Endothelial cell of umbilical vein (primary cell): Measurements from ENCODE around the gene HOXB3. TPM values are rescaled to one million over a fixed set of nuclear protein-coding genes. Genes with fewer than 3 reads are reported as not detected.

ENCODE experiments used
- BruUV-seq: library from RNA; stranded (reverse); fragments of 400-500 nt; replicated peaks from 2 replicates; lab custom pipeline; 2021; lab: Mats Ljungman, UMichigan
- CTCF ChIA-PET: fragments of 300-600, 350-600 bp; sonication (Branson Sonifier 250); formaldehyde crosslinking; loops from one replicate; lab custom pipeline; 2021; ENCODE audit warnings: antibody characterized with exemption, inconsistent platforms; lab: Charles Lee
- POLR2A ChIA-PET: fragments of 300-600, 350-600 bp; sonication (Branson Sonifier 250); formaldehyde crosslinking; loops from one replicate; lab custom pipeline; 2021; ENCODE audit warnings: antibody characterized with exemption, inconsistent platforms; lab: Charles Lee
- DNase-seq: peaks from one replicate; pipeline ENCODE4 v3.0.0-alpha.2; 2011; ENCODE audit warnings: low read depth, low spot score
- FAIRE-seq: peaks from 2 replicates; lab custom pipeline; 2011; peaks lifted over from hg19 to GRCh38; lab: Jason Lieb, UNC
- H2AFZ ChIP-seq: 2 replicates; pipeline ENCODE4 v1.6.0; 2012; ENCODE audit warnings: low read depth, low read length, control low read depth, inconsistent platforms
- H3K27ac ChIP-seq: 2 replicates; pipeline ENCODE4 v1.5.1; 2011; ENCODE audit warnings: low read depth, mild to moderate bottlenecking, control low read depth, low read length, moderate library complexity; ENCODE audit not compliant: insufficient read depth
- H3K27me3 ChIP-seq, 2 experiments: 2 replicates each; pipeline versions ENCODE4 v1.6.0 to v1.6.1; 2011; ENCODE audit warnings: low read length in 2 of 2, mixed read lengths in 1 of 2; ENCODE audit not compliant: control insufficient read depth in 2 of 2, insufficient read depth in 2 of 2
- H3K36me3 ChIP-seq, 2 experiments: 2 replicates in 1 of 2; 3 replicates in 1 of 2; pipeline ENCODE4 v1.5.1; 2011; ENCODE audit warnings: low read length in 2 of 2, mild to moderate bottlenecking in 1 of 2, moderate library complexity in 1 of 2; ENCODE audit not compliant: control insufficient read depth in 2 of 2, insufficient read depth in 2 of 2; ENCODE audit errors: extremely low read depth in 1 of 2
- H3K4me1 ChIP-seq: 3 replicates; pipeline ENCODE4 v1.5.1; 2011; ENCODE audit warnings: mild to moderate bottlenecking, low read length; ENCODE audit not compliant: control insufficient read depth, insufficient read depth; ENCODE audit errors: extremely low read depth
- H3K4me2 ChIP-seq: 2 replicates; pipeline ENCODE4 v1.6.1; 2011; ENCODE audit warnings: low read length, control low read depth, mixed read lengths; ENCODE audit not compliant: insufficient read depth
- H3K4me3 ChIP-seq, 3 experiments: fragments of 200-600 bp in 1 of 3; sonication (generic), shearing (Covaris generic) in 1 of 3; replicated peaks in 1 of 3; 2 replicates each; pipeline ENCODE4 v1.5.1; 2011 to 2016; ENCODE audit warnings: control low read depth in 3 of 3, low read length in 3 of 3, mild to moderate bottlenecking in 2 of 3, inconsistent platforms in 1 of 3, low read depth in 1 of 3, moderate library complexity in 1 of 3; ENCODE audit not compliant: insufficient read depth in 1 of 3
- H3K79me2 ChIP-seq: 2 replicates; pipeline ENCODE4 v1.6.0; 2012; ENCODE audit warnings: low read length, inconsistent platforms; ENCODE audit not compliant: control insufficient read depth, insufficient read depth
- H3K9ac ChIP-seq: replicated peaks from 2 replicates; pipeline ENCODE3; 2011; ENCODE audit warnings: low read length, control low read depth; ENCODE audit not compliant: insufficient read depth; ENCODE audit errors: extremely low read depth
- H3K9me1 ChIP-seq: replicated peaks from 3 replicates; pipeline ENCODE4 v1.6.0; 2011; ENCODE audit warnings: mild to moderate bottlenecking, low read length; ENCODE audit not compliant: control insufficient read depth, insufficient read depth; ENCODE audit errors: extremely low read depth
- H3K9me3 ChIP-seq: replicated peaks from 2 replicates; pipeline ENCODE4 v1.5.1; 2012; ENCODE audit warnings: low read length, inconsistent platforms; ENCODE audit not compliant: control insufficient read depth, insufficient read depth
- H4K20me1 ChIP-seq: replicated peaks from 2 replicates; pipeline ENCODE3; 2011; ENCODE audit warnings: mild to moderate bottlenecking, low read length; ENCODE audit not compliant: control insufficient read depth, insufficient read depth; ENCODE audit errors: extremely low read depth
- CTCF ChIP-seq, 2 donors: IDR thresholded peaks; 1 replicate in 1 of 2; 2 replicates in 1 of 2; pipeline ENCODE4 v1.5.1; 2011; ENCODE audit warnings: low read length in 2 of 2, mild to moderate bottlenecking in 2 of 2, moderate library complexity in 2 of 2, control low read depth in 1 of 2, inconsistent platforms in 1 of 2, low read depth in 1 of 2; ENCODE audit not compliant: insufficient read depth in 1 of 2; ENCODE audit errors: extremely low read depth in 1 of 2
- MAX ChIP-seq: IDR thresholded peaks from 2 replicates; pipeline ENCODE4 v1.6.1; 2011; ENCODE audit not compliant: insufficient read depth, insufficient read length
- POLR2A ChIP-seq: IDR thresholded peaks from 2 replicates; pipeline ENCODE4 v1.6.1; 2012; ENCODE audit warnings: low read depth, mild to moderate bottlenecking, control low read depth, low read length
- dilution Hi-C: fragments of 300-500 bp; cut with MboI; formaldehyde crosslinking; loops from one replicate; pipeline ENCODE4 v1.15.0; 2019; ENCODE audit warnings: low sequenced_read_pairs; ENCODE audit not compliant: extremely low pct_ligation_motif_present
- intact Hi-C: fragments of 100-400 bp; cut with micrococcal nuclease; formaldehyde crosslinking; loops from one replicate; pipeline ENCODE4 v1.10.0; 2022
- polyA plus RNA-seq, 4 experiments: library from polyadenylated mRNA; depleted of rRNA in 3 of 4; stranded (reverse) in 3 of 4; unstranded in 1 of 4; fragments of >200 nt; gene quantifications; 2 replicates each; pipeline versions ENCODE4 v1.2.1 to v1.2.3, GENCODE V29; 2011 to 2012; ENCODE audit warnings: missing spikeins in 1 of 4
- total RNA-seq: library from RNA; stranded (reverse); gene quantifications from 2 replicates; pipeline ENCODE4 v1.2.3, GENCODE V29; 2021

Gene HOXB3
- total and polyA plus RNA-seq, 2 donors (not counting 3 experiments of a cell fraction or from before 2014, with no cell fraction given): 29.6 to 56.6 TPM

GRCh38 chr17:48519427-48519826 is 70.6 kb downstream of the HOXB3 start:
- DNase-seq (no peak), FAIRE-seq (no peak)
- H3K4me1 ChIP-seq: no peaks in the 10 kb centered on the region
- H3K9me3 ChIP-seq: no peaks in the 10 kb centered on the region
- dilution Hi-C loops (no loop called here), intact Hi-C loops (no loop called here)
- BruUV-seq: no TSS peak
- H3K27ac ChIP-seq: no peak overlapping the region
- POLR2A ChIA-PET: no interaction called here
- no peaks in the 10 kb centered on the region for H4K20me1 ChIP-seq
- H3K4me2 ChIP-seq: no peak overlapping the region
- no peaks in the 10 kb centered on the region for H3K36me3 ChIP-seq
- H3K9ac ChIP-seq: no peak overlapping the region
- TF ChIP-seq CTCF (IDR thresholded peaks at IDR 0.05; ENCODE audit: extremely low read depth in 1 of 2, insufficient read depth in 1 of 2, low read depth in 1 of 2, low read length in 2 of 2) (no peak), MAX (no peak)
- no peaks in the 10 kb centered on the region for H3K9me1 ChIP-seq
- no peak overlapping the region for H3K4me3 ChIP-seq
- H3K79me2 ChIP-seq: no peaks in the 10 kb centered on the region
- CTCF ChIA-PET: interaction anchor here (0.9 to 2.1 kb wide), 2 partner anchors 16 to 62 kb away, joined by 4 read pairs; no protein-coding TSS in a partner anchor
- H2AFZ ChIP-seq: no peak overlapping the region
- peaks cover 34 to 45% of the 10 kb centered on the region in 2 experiments for H3K27me3 ChIP-seq

GRCh38 chr17:48517478-48517877 is 72.6 kb downstream of the HOXB3 start:
- Histone ChIP-seq H3K9me3 (no peaks in the 10 kb centered on the region), H2AFZ (no peak overlapping the region), H3K27ac (no peak overlapping the region), H3K4me2 (no peak overlapping the region), H3K79me2 (no peaks in the 10 kb centered on the region), H3K9me1 (no peaks in the 10 kb centered on the region), H3K27me3 (peaks cover 48 to 59% of the 10 kb centered on the region in 2 experiments), H4K20me1 (no peaks in the 10 kb centered on the region), H3K36me3 (no peaks in the 10 kb centered on the region), H3K4me3 (no peak overlapping the region), H3K4me1 (no peaks in the 10 kb centered on the region), H3K9ac (no peak overlapping the region)
- no TSS peak for BruUV-seq
- FAIRE-seq: no peak
- TF ChIP-seq POLR2A: no peak
- CTCF ChIA-PET: interaction anchor here (1.4 kb wide), 1 partner anchor 16 kb away, joined by 4 read pairs; no protein-coding TSS in a partner anchor
- DNase-seq: no peak
- dilution Hi-C loops: no loop called here
- intact Hi-C loops: no loop called here
- POLR2A ChIA-PET: no interaction called here
